Muscle layer of duodenum (tissue), 2 donors: ENCODE data around the gene PCSK5.
A peak's percentile ranks its signal among the peaks of the same experiment; 100 is the strongest.
"Not testable (repeated sequence)": the region's sequence is repeated elsewhere in the genome, so short reads cannot be mapped to it uniquely, and the experiment has no call there.

Source experiments
- H3K27ac ChIP-seq: one replicate; pipeline ENCODE4 v1.7.0; 2013; ENCODE audit warnings: mild to moderate bottlenecking, low read length
- H3K27me3 ChIP-seq: one replicate; pipeline ENCODE4 v1.7.0; 2013; ENCODE audit warnings: low read depth, mild to moderate bottlenecking, control low read depth, low read length
- H3K36me3 ChIP-seq, 2 donors: one replicate each; pipeline ENCODE4 v1.7.0; 2013; ENCODE audit warnings: low read length in 2 of 2, control low read depth in 1 of 2, mild to moderate bottlenecking in 1 of 2; ENCODE audit not compliant: insufficient read depth in 2 of 2, control insufficient read depth in 1 of 2
- H3K4me1 ChIP-seq, 2 donors: one replicate each; pipeline ENCODE4 v1.7.0; 2013; ENCODE audit warnings: low read length in 2 of 2, mild to moderate bottlenecking in 2 of 2, control low read depth in 1 of 2, moderate library complexity in 1 of 2; ENCODE audit not compliant: insufficient read depth in 2 of 2, control insufficient read depth in 1 of 2
- H3K4me3 ChIP-seq, 2 donors: one replicate each; pipeline ENCODE4 v1.7.0; 2013; ENCODE audit warnings: low read length in 2 of 2, low read depth in 1 of 2, mild to moderate bottlenecking in 1 of 2
- H3K9me3 ChIP-seq, 2 donors: one replicate each; pipeline ENCODE4 v1.7.0; 2013; ENCODE audit warnings: low read length in 2 of 2, control low read depth in 1 of 2, mild to moderate bottlenecking in 1 of 2; ENCODE audit not compliant: control insufficient read depth in 1 of 2
- donor health status: healthy.

The PCSK5 gene

DNA sequence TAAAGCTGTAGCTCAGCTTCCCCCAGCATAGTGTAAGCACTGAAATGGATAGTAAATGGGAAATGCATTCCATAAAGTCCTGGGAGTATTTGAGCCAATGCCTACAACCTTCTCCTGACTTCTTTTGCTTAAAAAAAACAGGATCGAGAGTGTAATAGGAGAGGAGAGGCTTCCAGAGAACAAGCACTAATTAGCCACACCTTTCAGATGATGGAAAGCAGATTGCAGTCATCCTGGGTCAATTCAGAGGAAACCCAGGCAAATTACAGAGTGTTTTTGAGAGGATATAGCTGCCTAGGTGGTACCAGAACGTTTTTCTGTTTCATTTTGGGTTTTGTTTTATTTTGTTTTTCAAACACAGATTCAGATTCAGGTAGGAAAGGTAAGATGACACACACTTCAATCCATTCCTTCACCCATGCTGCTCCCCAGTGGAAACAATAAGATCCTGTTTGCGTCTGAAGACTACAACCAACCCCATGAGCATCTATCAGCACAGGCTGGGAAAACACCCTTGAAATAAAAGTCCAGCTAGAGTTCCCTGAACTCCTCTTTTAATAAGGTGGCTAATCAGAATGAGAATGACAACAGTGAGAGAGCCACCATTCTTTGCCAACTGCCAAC is 408.2 kb downstream of the PCSK5 start:
- Histone ChIP-seq H3K9me3 (no peaks in the 10 kb centered on the region), H3K4me3 (no peak overlapping the region), H3K27ac (no peak overlapping the region), H3K27me3 (no peaks in the 10 kb centered on the region), H3K4me1 (peaks cover 0 to 11% of the 10 kb centered on the region in 2 donors), H3K36me3 (no peaks in the 10 kb centered on the region)

GRCh38 chr9:76302543-76302942 is 412.1 kb downstream of the PCSK5 start:
- Histone ChIP-seq H3K27me3 (no peaks in the 10 kb centered on the region), H3K9me3 (no peaks in the 10 kb centered on the region), H3K36me3 (no peaks in the 10 kb centered on the region), H3K4me3 (no peak overlapping the region), H3K27ac (no peak overlapping the region), H3K4me1 (peaks cover 0 to 2% of the 10 kb centered on the region in 2 donors)

DNA sequence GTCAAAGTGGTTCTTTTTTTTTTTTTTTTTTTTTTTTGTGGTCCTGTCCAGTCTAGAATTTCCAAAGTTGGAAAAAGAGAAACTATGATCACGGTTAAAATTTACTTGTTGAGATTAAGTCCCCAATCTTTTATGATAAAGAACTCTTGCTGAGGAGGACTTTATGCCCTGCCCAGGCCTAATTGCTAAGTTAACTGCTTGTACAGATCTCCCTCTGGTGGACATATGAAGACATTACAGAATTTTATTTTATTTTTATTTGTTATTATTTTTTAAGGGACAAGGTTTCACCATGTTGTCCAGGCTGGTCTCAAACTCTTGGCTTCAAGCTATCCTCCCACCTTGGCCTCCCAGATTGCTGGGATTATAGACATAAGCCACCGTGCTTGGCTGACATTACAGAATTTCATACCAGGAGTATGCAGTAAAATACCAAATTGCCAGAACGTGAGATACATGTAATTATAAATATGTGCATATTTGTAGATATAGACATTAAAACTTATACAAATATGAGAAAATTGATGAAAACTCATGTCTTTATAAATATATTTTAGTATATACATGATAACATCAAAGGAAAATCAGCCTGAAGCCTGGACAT is 412.6 kb downstream of the PCSK5 start:
- H3K9me3 ChIP-seq: no peaks in the 10 kb centered on the region
- H3K27ac ChIP-seq: no peak overlapping the region
- no peaks in the 10 kb centered on the region for H3K36me3 ChIP-seq
- no peak overlapping the region for H3K4me3 ChIP-seq
- no peaks in the 10 kb centered on the region for H3K4me1 ChIP-seq
- no peaks in the 10 kb centered on the region for H3K27me3 ChIP-seq

DNA sequence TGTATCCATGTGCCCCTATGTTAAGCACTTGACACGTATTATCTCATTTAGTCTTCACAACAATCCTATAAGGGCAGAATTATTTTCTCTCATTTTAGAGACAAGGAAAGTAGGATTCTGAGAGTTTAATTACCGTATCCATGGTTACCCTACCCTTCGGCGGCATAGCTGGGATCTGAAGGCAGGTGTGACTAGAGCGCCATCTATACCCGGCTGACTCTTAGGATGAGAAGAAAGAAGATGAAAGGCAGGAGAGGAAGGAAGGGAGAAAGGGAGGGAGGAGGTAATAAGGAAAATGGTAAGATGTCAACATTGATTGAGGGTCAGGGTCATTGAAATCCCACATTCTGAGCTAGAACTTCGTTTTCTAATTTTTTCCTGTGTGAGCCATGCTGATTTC is 416.6 kb downstream of the PCSK5 start:
- not testable (repeated sequence) for H3K4me1 ChIP-seq, H3K27me3 ChIP-seq, H3K27ac ChIP-seq, H3K36me3 ChIP-seq, H3K9me3 ChIP-seq, H3K4me3 ChIP-seq

- no peaks in the 10 kb centered on the region for H3K27me3 ChIP-seq
- H3K9me3 ChIP-seq: no peaks in the 10 kb centered on the region
- no peak overlapping the region for H3K4me3 ChIP-seq
- H3K4me1 ChIP-seq: no peaks in the 10 kb centered on the region
- H3K27ac ChIP-seq: no peak overlapping the region
- no peaks in the 10 kb centered on the region for H3K36me3 ChIP-seq
Measured at GRCh38 chr9:76310577-76310976, 420.1 kb downstream of the PCSK5 start.

GRCh38 chr9:76310991-76311390 is 420.5 kb downstream of the PCSK5 start:
- no peaks in the 10 kb centered on the region for H3K4me1 ChIP-seq
- no peaks in the 10 kb centered on the region for H3K9me3 ChIP-seq
- no peak overlapping the region for H3K4me3 ChIP-seq
- H3K27ac ChIP-seq: no peak overlapping the region
- no peaks in the 10 kb centered on the region for H3K36me3 ChIP-seq
- H3K27me3 ChIP-seq: no peaks in the 10 kb centered on the region

- H3K4me1 ChIP-seq: no peaks in the 10 kb centered on the region
- H3K9me3 ChIP-seq: no peaks in the 10 kb centered on the region
- no peaks in the 10 kb centered on the region for H3K36me3 ChIP-seq
- no peak overlapping the region for H3K27ac ChIP-seq
- no peaks in the 10 kb centered on the region for H3K27me3 ChIP-seq
- H3K4me3 ChIP-seq: no peak overlapping the region
Measured at GRCh38 chr9:76311537-76311936, 421.1 kb downstream of the PCSK5 start.

DNA sequence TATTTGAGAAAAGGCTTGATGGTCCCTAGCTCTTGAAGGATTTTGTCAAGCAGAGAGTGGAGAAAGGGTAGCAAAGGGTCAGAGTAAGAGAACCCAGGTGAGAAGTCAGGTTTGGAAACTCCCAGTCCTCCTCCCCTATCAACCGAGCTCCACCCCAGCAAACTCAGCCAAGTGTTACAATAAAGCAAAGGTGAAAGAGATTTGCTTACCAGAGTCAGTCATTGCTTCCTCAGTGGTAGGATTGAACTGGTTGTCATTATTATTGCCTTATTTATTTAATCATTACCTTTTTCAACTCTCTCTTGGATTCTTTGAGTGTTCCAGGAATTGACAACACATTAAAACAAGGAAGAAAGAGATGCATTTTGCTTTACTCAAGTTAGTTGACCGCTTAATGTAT is 423.3 kb downstream of the PCSK5 start:
- H3K27ac ChIP-seq: peak overlapping the region; percentile 5
- H3K27me3 ChIP-seq: no peaks in the 10 kb centered on the region
- no peaks in the 10 kb centered on the region for H3K4me1 ChIP-seq
- H3K36me3 ChIP-seq: no peaks in the 10 kb centered on the region
- no peak overlapping the region for H3K4me3 ChIP-seq
- no peaks in the 10 kb centered on the region for H3K9me3 ChIP-seq

DNA sequence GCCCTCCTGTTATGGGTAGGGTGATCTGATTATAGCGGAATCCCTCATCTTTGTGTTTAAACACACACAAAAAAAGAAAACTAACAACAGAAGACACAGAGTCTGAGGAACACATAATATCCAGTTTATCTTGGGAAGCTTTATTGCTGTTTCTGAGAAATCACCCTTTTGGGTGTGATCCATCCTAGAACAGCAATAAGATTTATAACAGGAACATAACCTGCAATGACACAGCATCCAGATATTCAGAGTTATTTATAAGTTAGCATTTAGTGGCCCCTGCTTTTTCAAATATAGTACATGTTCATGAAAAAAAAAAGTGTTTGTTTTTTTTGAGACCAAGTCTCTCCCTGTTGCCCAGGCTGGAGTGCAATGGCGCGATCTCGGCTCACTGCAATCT is 423.8 kb downstream of the PCSK5 start:
- no peaks in the 10 kb centered on the region for H3K36me3 ChIP-seq
- no peak overlapping the region for H3K4me3 ChIP-seq
- peak overlapping the region; percentile 5 for H3K27ac ChIP-seq
- H3K9me3 ChIP-seq: no peaks in the 10 kb centered on the region
- H3K4me1 ChIP-seq: no peaks in the 10 kb centered on the region
- no peaks in the 10 kb centered on the region for H3K27me3 ChIP-seq

DNA sequence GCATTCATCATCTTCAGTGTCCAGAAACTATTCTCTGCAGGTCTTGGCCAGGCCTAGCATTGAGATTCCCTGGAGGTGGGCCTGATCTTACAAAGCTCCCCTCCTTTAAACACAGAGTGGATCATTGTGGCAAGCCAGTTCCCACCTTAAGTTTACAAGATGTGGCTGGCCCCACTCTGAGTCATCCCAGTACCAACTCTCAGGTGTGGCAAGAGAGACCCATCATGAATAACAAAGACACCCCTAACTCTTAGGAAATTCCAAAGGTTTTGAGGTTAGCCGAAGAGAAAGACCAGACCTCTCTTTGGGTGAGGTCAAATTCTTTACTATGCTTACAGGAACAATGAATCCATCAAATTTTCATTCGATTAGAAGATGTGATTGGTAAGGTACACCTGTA is 425.6 kb downstream of the PCSK5 start:
- H3K4me1 ChIP-seq: no peaks in the 10 kb centered on the region
- H3K9me3 ChIP-seq: no peaks in the 10 kb centered on the region
- no peak overlapping the region for H3K27ac ChIP-seq
- H3K4me3 ChIP-seq: no peak overlapping the region
- no peaks in the 10 kb centered on the region for H3K27me3 ChIP-seq
- H3K36me3 ChIP-seq: no peaks in the 10 kb centered on the region

- H3K4me1 ChIP-seq, H3K27ac ChIP-seq, H3K27me3 ChIP-seq, H3K9me3 ChIP-seq, H3K36me3 ChIP-seq, H3K4me3 ChIP-seq: not testable (repeated sequence)
Measured at GRCh38 chr9:76319466-76319865, 429.0 kb downstream of the PCSK5 start.

- Histone ChIP-seq H3K4me1 (no peaks in the 10 kb centered on the region), H3K9me3 (no peaks in the 10 kb centered on the region), H3K27ac (no peak overlapping the region), H3K4me3 (no peak overlapping the region), H3K36me3 (no peaks in the 10 kb centered on the region), H3K27me3 (no peaks in the 10 kb centered on the region)
Measured at GRCh38 chr9:76321195-76321828, 430.8 kb downstream of the PCSK5 start.
